Thyroid gland (tissue), 4 donors: ENCODE results near the gene PKNOX2.

ENCODE experiments used
- CTCF ChIP-seq, 6 experiments: fragments of 200-600 bp in 3 of 6; fragments of 450-650 bp in 3 of 6; sonication (generic) in 3 of 6; IDR thresholded peaks; one replicate each; pipeline ENCODE4 v1.5.1; 2016 to 2019; ENCODE audit warnings: antibody characterized with exemption in 6 of 6, mild to moderate bottlenecking in 2 of 6, inconsistent platforms in 1 of 6, moderate library complexity in 1 of 6
- POLR2A ChIP-seq, 2 donors: fragments of 450-650 bp; IDR thresholded peaks; one replicate each; pipeline ENCODE4 v1.6.1; 2017; ENCODE audit warnings: antibody characterized with exemption in 2 of 2, mild to moderate bottlenecking in 2 of 2, moderate library complexity in 1 of 2

- no peak for TF ChIP-seq CTCF (IDR thresholded peaks at IDR 0.05)
- TF ChIP-seq POLR2A (IDR thresholded peaks at IDR 0.05), result no peak
Measured at GRCh38 chr11:125350206-125351032, 185.9 kb downstream of the PKNOX2 start.
